ENCODE results near the gene CLN6.
"Not testable (repeated sequence)": the region's sequence is repeated elsewhere in the genome, so short reads cannot be mapped to it uniquely, and the experiment has no call there.

CLN6 gene

DNA sequence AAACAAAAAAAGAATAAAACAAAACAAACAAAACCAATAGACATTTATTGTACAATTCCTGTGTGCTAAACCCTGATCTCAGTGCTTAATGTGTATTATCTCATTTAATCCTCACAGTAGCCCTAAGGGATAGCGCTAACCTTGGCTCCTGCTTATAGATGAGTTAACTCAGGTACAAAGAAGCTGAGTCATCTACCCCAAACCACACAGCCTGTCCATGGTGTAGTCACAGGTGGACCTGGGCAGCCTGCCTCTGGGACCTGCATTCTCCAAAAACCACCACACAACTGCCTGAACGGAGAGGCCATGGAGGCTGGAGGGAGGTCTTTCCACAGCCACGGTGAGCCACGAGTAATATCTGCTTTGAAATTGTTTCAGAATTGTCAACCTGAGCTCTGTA is 5.5 kb upstream of the CLN6 start:
- H3K4me3 ChIP-seq (ENCODE audit: low read length) = no peak overlapping the region
- TF ChIP-seq, protein P1, sequence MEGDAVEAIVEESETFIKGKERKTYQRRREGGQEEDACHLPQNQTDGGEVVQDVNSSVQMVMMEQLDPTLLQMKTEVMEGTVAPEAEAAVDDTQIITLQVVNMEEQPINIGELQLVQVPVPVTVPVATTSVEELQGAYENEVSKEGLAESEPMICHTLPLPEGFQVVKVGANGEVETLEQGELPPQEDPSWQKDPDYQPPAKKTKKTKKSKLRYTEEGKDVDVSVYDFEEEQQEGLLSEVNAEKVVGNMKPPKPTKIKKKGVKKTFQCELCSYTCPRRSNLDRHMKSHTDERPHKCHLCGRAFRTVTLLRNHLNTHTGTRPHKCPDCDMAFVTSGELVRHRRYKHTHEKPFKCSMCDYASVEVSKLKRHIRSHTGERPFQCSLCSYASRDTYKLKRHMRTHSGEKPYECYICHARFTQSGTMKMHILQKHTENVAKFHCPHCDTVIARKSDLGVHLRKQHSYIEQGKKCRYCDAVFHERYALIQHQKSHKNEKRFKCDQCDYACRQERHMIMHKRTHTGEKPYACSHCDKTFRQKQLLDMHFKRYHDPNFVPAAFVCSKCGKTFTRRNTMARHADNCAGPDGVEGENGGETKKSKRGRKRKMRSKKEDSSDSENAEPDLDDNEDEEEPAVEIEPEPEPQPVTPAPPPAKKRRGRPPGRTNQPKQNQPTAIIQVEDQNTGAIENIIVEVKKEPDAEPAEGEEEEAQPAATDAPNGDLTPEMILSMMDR (conservative IDR thresholded peaks at IDR 0.05; ENCODE audit: low read depth, low read length) = no peak
- no peak for DNase-seq (ENCODE audit: low read depth)

DNA sequence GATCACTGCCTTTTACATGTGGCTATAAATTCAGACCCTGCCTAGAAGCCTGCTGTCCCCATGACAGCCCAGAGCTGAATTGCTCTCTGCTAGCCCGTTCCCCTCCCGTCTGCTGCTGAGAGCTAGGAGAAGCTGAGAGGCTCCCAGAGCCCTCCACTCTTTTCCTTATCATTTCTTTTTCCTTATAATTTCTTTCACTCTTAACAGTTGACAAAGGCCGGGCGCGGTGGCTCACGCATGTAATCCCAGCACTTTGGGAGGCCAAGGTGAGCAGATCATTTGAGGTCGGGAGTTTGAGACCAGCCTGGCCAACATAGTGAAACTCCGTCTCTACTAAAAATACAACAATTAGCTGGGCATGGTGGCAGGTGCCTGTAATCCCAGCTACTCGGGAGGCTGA is 5.0 kb upstream of the CLN6 start:
- DNase-seq (ENCODE audit: low read depth); H3K4me3 ChIP-seq (ENCODE audit: low read length): not testable (repeated sequence)

- H3K4me3 ChIP-seq (ENCODE audit: low read length) = no peak overlapping the region
- TF ChIP-seq, protein P1 (conservative IDR thresholded peaks at IDR 0.05; ENCODE audit: low read depth, low read length) = no peak
- no peak for DNase-seq (ENCODE audit: low read depth)
Measured at GRCh38 chr15:68234060-68234459, 4.5 kb upstream of the CLN6 start.

DNA sequence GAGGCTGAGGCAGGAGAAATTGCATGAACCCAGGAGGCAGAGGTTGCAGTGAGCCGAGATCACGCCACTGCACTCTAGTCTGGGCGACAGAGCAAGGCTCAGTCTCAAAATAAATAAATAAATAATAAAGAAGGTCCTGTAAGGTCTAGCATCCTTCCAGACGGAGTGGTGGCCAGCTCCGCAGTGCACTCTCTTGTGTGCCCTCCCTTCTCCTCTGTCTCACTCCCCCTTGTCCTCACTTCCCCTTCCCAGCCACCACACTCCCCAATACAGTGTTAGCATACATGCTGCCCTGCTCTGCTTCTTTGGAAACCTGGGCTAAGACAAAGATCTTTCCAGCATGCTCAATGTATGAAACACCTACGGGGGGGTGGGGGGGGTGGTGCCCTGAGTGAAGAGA is 3.4 kb upstream of the CLN6 start:
- no peak overlapping the region for H3K4me3 ChIP-seq (ENCODE audit: low read length)
- TF ChIP-seq, protein P1 (conservative IDR thresholded peaks at IDR 0.05; ENCODE audit: low read depth, low read length) = no peak
- DNase-seq (ENCODE audit: low read depth) = no peak

DNA sequence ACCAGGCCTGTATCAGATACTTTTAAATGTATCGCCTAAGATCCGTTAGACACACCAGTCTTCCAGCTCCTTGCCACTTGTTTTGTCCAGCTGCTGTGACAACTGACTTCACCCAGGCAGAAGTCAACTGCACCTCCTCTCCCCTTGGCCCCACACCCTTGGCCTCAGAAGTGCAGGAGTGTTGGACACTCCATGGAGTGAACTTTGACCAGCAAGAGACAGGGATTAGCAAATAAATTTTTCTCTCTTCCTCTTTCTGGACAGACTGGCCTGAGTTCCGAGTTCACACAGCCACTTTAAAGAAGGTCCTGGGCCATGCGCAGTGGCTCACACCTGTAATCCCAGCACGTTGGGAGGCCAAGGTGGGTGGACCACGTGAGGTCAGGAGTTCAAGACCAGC is 2.9 kb upstream of the CLN6 start:
- no peak for DNase-seq (ENCODE audit: low read depth)
- TF ChIP-seq, protein P1 (conservative IDR thresholded peaks at IDR 0.05; ENCODE audit: low read depth, low read length) = no peak
- no peak overlapping the region for H3K4me3 ChIP-seq (ENCODE audit: low read length)

DNA sequence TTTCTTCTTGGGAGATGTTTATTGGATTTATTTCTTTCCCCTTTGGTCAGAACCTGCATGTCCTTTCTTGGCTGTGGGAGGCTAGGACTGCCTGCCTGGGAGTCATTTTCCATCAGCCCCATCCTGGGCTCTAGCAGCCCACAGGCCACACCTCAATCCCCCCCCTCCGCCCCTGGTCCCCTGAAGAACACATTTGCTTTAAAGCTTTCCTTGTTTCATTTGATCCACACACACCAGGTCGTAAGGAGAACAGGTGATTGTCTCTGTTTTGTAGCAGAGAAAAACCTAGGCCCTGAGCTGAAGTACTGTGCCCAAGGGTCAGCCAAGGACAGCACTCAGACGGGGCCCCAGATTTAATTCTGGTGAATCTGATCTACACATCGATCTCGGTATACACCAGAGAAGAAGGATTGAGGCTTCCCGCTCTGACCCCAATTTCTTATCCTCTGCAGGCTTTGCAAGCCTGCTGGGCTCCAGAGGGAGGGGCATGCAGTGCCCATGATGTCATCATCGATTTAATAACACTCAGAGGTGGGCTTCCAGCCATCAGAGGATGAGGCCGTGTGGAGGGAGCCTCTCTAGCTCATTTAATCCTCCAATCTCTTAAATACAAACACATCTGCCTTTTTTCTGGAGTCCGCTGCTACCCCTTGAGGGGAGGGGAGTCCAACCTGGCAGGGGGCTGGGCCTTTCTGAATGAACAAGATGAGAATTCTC is 1.7 kb upstream of the CLN6 start:
- TF ChIP-seq, protein P1 (conservative IDR thresholded peaks at IDR 0.05; ENCODE audit: low read depth, low read length) = no peak
- DNase-seq (ENCODE audit: low read depth) = no peak
- no peak overlapping the region for H3K4me3 ChIP-seq (ENCODE audit: low read length)

DNA sequence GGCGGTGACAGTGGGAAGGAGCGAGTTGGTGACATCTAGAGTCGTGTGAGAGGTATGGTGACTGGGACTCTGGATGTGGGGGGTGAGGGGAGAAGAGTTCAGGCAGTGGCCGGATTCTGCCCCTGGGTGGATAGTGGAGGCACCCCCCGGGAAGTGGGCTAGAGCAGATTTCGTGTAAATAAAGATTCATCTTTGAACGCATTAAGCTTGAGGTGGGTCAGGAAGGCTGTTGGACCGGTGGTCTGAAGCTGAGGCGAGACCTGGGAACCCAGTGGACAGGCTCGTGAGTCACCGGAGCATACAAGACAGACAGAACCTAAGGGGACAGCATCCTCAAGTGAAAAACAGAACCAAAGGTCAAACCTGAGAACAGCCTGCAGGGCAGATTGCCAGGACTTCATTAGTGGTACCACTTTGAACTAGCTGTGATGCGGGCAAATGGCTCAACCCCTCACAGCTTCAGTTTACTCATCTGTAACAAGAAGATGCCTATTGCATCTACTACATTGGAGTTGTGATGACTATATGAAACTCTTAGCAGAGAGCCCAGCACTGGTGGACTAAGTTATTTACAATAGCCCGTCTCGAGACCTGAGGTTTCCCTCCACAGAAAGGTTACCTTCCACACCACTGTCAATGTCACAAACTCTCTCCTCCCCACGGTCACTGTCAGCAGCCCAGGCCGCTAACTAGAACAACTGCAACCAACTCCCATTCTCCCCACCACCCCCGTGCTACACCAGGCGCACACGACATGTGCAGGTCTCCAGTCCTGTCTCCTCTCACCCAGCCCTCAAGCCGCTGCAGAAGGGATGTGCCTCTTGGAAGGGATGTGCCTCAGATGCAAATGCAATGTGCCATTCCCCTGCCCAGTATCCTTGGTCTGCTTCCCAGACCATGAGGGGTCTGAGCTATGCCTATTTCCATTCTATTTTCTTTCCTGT is 901 bp upstream of the CLN6 start:
- TF ChIP-seq, protein P1 (conservative IDR thresholded peaks at IDR 0.05; ENCODE audit: low read depth, low read length) = no peak
- peak overlapping the region; percentile 70 for H3K4me3 ChIP-seq (ENCODE audit: low read length)
- no peak for DNase-seq (ENCODE audit: low read depth)
